B cell (primary cell): ENCODE data around the gene TTL. TPM values are rescaled to one million over a fixed set of nuclear protein-coding genes. Genes with fewer than 3 reads are reported as not detected.
"Not testable (repeated sequence)": the region's sequence is repeated elsewhere in the genome, so short reads cannot be mapped to it uniquely, and the experiment has no call there.

Experiments used
- ATAC-seq: fragments of 200-7000 bp; cut with Tn5 transposase; one replicate; pipeline ENCODE4 v1.10.0; 2021; ENCODE audit warnings: low read depth, mild to moderate bottlenecking, moderate number of reproducible peaks, moderate library complexity
- CTCF ChIA-PET: fragments of 350-600 bp; sonication (Branson Sonifier 250); formaldehyde crosslinking; loops from one replicate; lab custom pipeline; 2021; ENCODE audit warnings: antibody characterized with exemption, inconsistent platforms; lab: Charles Lee
- POLR2A ChIA-PET: fragments of 350-600 bp; sonication (Branson Sonifier 250); formaldehyde crosslinking; loops from one replicate; lab custom pipeline; 2021; ENCODE audit warnings: antibody characterized with exemption; lab: Charles Lee
- DNase-seq: peaks from one replicate; pipeline ENCODE4 v3.0.0; 2013
- H2AFZ ChIP-seq: 2 replicates; pipeline ENCODE4 v1.6.1; 2012; ENCODE audit warnings: mild to moderate bottlenecking, low read depth, low read length; ENCODE audit not compliant: insufficient read depth, poor library complexity, severe bottlenecking
- H3K27ac ChIP-seq, 2 donors: 1 replicate in 1 of 2; 2 replicates in 1 of 2; pipeline ENCODE4 v1.5.1; 2012 to 2013; ENCODE audit warnings: low read length in 2 of 2, mild to moderate bottlenecking in 2 of 2, moderate library complexity in 1 of 2
- H3K27me3 ChIP-seq, 4 experiments: fragments of 200-600 bp in 1 of 4; sonication (generic) in 1 of 4; replicated peaks in 1 of 4; 1 replicate in 2 of 4; 2 replicates in 2 of 4; pipeline versions ENCODE4 v1.6.1 to v1.7.0; 2013 to 2016; ENCODE audit warnings: low read length in 3 of 4, mild to moderate bottlenecking in 2 of 4, mixed read lengths in 1 of 4, moderate library complexity in 1 of 4; ENCODE audit not compliant: insufficient read depth in 4 of 4, control insufficient read depth in 3 of 4; ENCODE audit errors: control extremely low read depth in 1 of 4
- H3K36me3 ChIP-seq, 2 experiments: replicated peaks in 1 of 2; 1 replicate in 1 of 2; 2 replicates in 1 of 2; pipeline versions ENCODE4 v1.6.1 to v1.7.1; 2013; ENCODE audit warnings: low read length in 1 of 2; ENCODE audit not compliant: insufficient read depth in 2 of 2, control insufficient read depth in 1 of 2; ENCODE audit errors: control extremely low read depth in 1 of 2, extremely low read depth in 1 of 2
- H3K4me1 ChIP-seq, 2 donors: fragments of 200-600 bp in 1 of 2; sonication (generic) in 1 of 2; 1 replicate in 1 of 2; 2 replicates in 1 of 2; pipeline versions ENCODE4 v1.5.1 to v1.6.1; 2013 to 2017; ENCODE audit warnings: low read length in 2 of 2; ENCODE audit not compliant: control insufficient read depth in 2 of 2, insufficient read depth in 2 of 2
- H3K4me2 ChIP-seq: replicated peaks from 2 replicates; pipeline ENCODE3; 2012; ENCODE audit warnings: mild to moderate bottlenecking, low read depth, low read length; ENCODE audit not compliant: poor library complexity, severe bottlenecking
- H3K4me3 ChIP-seq, 5 experiments: fragments of 200-600 bp in 1 of 5; sonication (generic) in 1 of 5; 1 replicate in 3 of 5; 2 replicates in 2 of 5; pipeline versions ENCODE4 v1.5.1 to v1.7.0; 2011 to 2016; ENCODE audit warnings: low read length in 4 of 5, mild to moderate bottlenecking in 4 of 5, low read depth in 2 of 5, control low read depth in 1 of 5, moderate library complexity in 1 of 5; ENCODE audit not compliant: insufficient read depth in 1 of 5; ENCODE audit errors: control extremely low read depth in 1 of 5, extremely low read depth in 1 of 5
- H3K79me2 ChIP-seq: fragments of 200-600 bp; sonication (generic); one replicate; pipeline ENCODE4 v1.6.0; 2016; ENCODE audit warnings: low read length; ENCODE audit not compliant: control insufficient read depth, insufficient read depth
- H3K9ac ChIP-seq: fragments of 200-600 bp; sonication (generic); 2 replicates; pipeline ENCODE4 v1.6.1; 2017; ENCODE audit warnings: mild to moderate bottlenecking, low read length, moderate library complexity
- H3K9me3 ChIP-seq, 3 donors: one replicate each; pipeline versions ENCODE4 v1.6.1 to v1.7.1; 2013; ENCODE audit warnings: low read length in 2 of 3; ENCODE audit not compliant: control insufficient read depth in 2 of 3, insufficient read depth in 1 of 3; ENCODE audit errors: control extremely low read depth in 1 of 3
- H4K20me1 ChIP-seq: 2 replicates; pipeline ENCODE4 v1.6.0; 2012; ENCODE audit warnings: mild to moderate bottlenecking, low read length; ENCODE audit not compliant: insufficient read depth, control insufficient read depth, poor library complexity, severe bottlenecking
- H3K27ac Mint-ChIP-seq: one replicate; pipeline ENCODE4 v1.8.0; 2021; ENCODE audit warnings: mixed read lengths
- H3K27me3 Mint-ChIP-seq: one replicate; pipeline ENCODE4 v1.8.0; 2021; ENCODE audit warnings: mixed read lengths
- H3K4me1 Mint-ChIP-seq: one replicate; pipeline ENCODE4 v1.8.0; 2021; ENCODE audit warnings: mixed read lengths
- H3K4me3 Mint-ChIP-seq: one replicate; pipeline ENCODE4 v1.8.0; 2021; ENCODE audit warnings: mixed read lengths
- H3K9me3 Mint-ChIP-seq: one replicate; pipeline ENCODE4 v1.8.0; 2022; ENCODE audit warnings: mixed read lengths; ENCODE audit not compliant: insufficient read depth
- CTCF ChIP-seq: fragments of 200-600 bp; IDR thresholded peaks from one replicate; pipeline ENCODE4 v1.8.0; 2022; ENCODE audit warnings: antibody characterized with exemption, mild to moderate bottlenecking
- EZH2 ChIP-seq: IDR thresholded peaks from 2 replicates; pipeline ENCODE4 v1.6.1; 2012; ENCODE audit warnings: borderline replicate concordance, low read depth, mild to moderate bottlenecking, moderate library complexity, low read length; ENCODE audit not compliant: insufficient read depth, poor library complexity, severe bottlenecking
- WGBS: methylation state at CpG from one replicate; pipeline ENCODE4 v1.1.5; 2013; ENCODE audit warnings: missing lambda C conversion rate; ENCODE audit not compliant: insufficient coverage; 5-methylcytosine and 5-hydroxymethylcytosine counted together
- intact Hi-C: fragments of 100-400 bp; cut with micrococcal nuclease; formaldehyde crosslinking; loops from one replicate; pipeline ENCODE4 v1.10.0; 2022
- polyA plus RNA-seq: library from polyadenylated mRNA; depleted of rRNA; stranded (reverse); fragments of >200 nt; gene quantifications from 2 replicates; pipeline ENCODE4 v1.2.3, GENCODE V29; 2012
- total RNA-seq, 2 donors: library from RNA; stranded (reverse); fragments of 120-200 nt in 1 of 2; gene quantifications; 1 replicate in 1 of 2; 2 replicates in 1 of 2; pipeline versions ENCODE4 v1.2.3 to v1.2.4, GENCODE V29; 2013 to 2022

Gene TTL
- total and polyA plus RNA-seq, 2 donors (not counting 1 experiment from before 2014, with no cell fraction given), result 9.5 to 31.4 TPM

- Mint-ChIP-seq H3K27ac (no peak overlapping the region), H3K27me3 (no peaks in the 10 kb centered on the region), H3K4me3 (no peak overlapping the region), H3K4me1 (no peaks in the 10 kb centered on the region), H3K9me3 (no peaks in the 10 kb centered on the region)
- no peak for DNase-seq
- intact Hi-C loops, result no loop called here
- H3K9ac ChIP-seq, result no peak overlapping the region
- ATAC-seq, result no peak
- POLR2A ChIA-PET, result no interaction called here
- no peak overlapping the region for H3K4me2 ChIP-seq
- no peak overlapping the region for H3K27ac ChIP-seq
- H3K4me1 ChIP-seq, result no peaks in the 10 kb centered on the region
- CTCF ChIA-PET, result no interaction called here
- no peaks in the 10 kb centered on the region for H3K79me2 ChIP-seq
- H3K9me3 ChIP-seq, result no peaks in the 10 kb centered on the region
- no peak overlapping the region for H3K4me3 ChIP-seq
- H3K36me3 ChIP-seq, result peaks cover 3 to 14% of the 10 kb centered on the region in 2 experiments
- H4K20me1 ChIP-seq, result no peaks in the 10 kb centered on the region
- TF ChIP-seq EZH2 (no peak), CTCF (no peak)
- 100% methylated on average over 1 of the region's 3 CpGs for WGBS
- no peak overlapping the region for H2AFZ ChIP-seq
- H3K27me3 ChIP-seq, result no peaks in the 10 kb centered on the region
Observed at GRCh38 chr2:112523291-112523777, 41.4 kb downstream of the TTL start.

- H3K27ac Mint-ChIP-seq, CTCF ChIA-PET, ATAC-seq, H4K20me1 ChIP-seq, H3K27me3 ChIP-seq, H3K9me3 Mint-ChIP-seq, intact Hi-C loops, H3K4me1 ChIP-seq, H2AFZ ChIP-seq, H3K4me3 ChIP-seq, H3K4me1 Mint-ChIP-seq, H3K4me3 Mint-ChIP-seq, H3K79me2 ChIP-seq, H3K9ac ChIP-seq, H3K27me3 Mint-ChIP-seq, H3K4me2 ChIP-seq, POLR2A ChIA-PET, DNase-seq, H3K9me3 ChIP-seq, H3K27ac ChIP-seq: not testable (repeated sequence)
- H3K36me3 ChIP-seq, result peaks cover 3 to 20% of the 10 kb centered on the region in 2 experiments
- no CpG with 5 or more reads among the region's 3 CpGs for WGBS
Observed at GRCh38 chr2:112524276-112524675, 42.3 kb downstream of the TTL start.
